Peyer's patch (tissue), 4 donors: ENCODE results near the gene GRIN2C.

Experiments
- POLR2A ChIP-seq, 2 donors: fragments of 450-650 bp; IDR thresholded peaks; one replicate each; pipeline ENCODE4 v1.5.1; 2017; ENCODE audit warnings: antibody characterized with exemption in 2 of 2, mild to moderate bottlenecking in 2 of 2, moderate library complexity in 2 of 2
- TF ChIP-seq, protein P1 (sequence below), 6 experiments: fragments of 450-650 bp in 4 of 6; fragments of 200-600 bp in 2 of 6; sonication (generic) in 1 of 6; IDR thresholded peaks; one replicate each; pipeline ENCODE4 v1.5.1; 2017 to 2019; ENCODE audit warnings: antibody characterized with exemption in 6 of 6, mild to moderate bottlenecking in 3 of 6, moderate library complexity in 1 of 6

DNA sequence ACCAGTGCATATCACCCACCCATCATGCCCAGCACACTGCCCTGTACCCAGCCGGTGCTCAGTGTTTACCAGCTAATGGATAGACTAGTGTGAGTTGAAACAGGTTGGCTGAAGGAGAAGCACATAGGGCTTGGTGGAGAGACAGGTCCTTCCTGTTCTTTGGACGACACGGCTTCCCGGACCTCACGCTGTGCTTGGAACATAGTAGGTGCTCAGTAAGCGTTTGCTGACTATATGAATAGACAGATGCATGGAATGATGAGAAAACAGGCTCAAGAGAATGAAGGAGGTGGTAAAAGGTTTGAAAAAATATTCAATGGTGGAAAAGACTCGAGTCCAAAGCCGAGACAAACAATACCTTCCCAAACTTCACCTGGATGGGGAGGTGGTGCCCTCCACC, 40.5 kb upstream of the GRIN2C start:
- TF ChIP-seq, protein P1, sequence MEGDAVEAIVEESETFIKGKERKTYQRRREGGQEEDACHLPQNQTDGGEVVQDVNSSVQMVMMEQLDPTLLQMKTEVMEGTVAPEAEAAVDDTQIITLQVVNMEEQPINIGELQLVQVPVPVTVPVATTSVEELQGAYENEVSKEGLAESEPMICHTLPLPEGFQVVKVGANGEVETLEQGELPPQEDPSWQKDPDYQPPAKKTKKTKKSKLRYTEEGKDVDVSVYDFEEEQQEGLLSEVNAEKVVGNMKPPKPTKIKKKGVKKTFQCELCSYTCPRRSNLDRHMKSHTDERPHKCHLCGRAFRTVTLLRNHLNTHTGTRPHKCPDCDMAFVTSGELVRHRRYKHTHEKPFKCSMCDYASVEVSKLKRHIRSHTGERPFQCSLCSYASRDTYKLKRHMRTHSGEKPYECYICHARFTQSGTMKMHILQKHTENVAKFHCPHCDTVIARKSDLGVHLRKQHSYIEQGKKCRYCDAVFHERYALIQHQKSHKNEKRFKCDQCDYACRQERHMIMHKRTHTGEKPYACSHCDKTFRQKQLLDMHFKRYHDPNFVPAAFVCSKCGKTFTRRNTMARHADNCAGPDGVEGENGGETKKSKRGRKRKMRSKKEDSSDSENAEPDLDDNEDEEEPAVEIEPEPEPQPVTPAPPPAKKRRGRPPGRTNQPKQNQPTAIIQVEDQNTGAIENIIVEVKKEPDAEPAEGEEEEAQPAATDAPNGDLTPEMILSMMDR (IDR thresholded peaks at IDR 0.05), result no peak
- no peak for TF ChIP-seq POLR2A (IDR thresholded peaks at IDR 0.05)
